DOHH2 (cell line): ENCODE data around the gene ADAMTS18.

ENCODE experiments used
- H3F3A ChIP-seq: fragments of 200-600 bp; sonication (generic), shearing (Covaris generic); 2 replicates; pipeline ENCODE4 v1.6.0; 2016; ENCODE audit warnings: antibody characterized with exemption, mild to moderate bottlenecking; ENCODE audit not compliant: control insufficient read depth, insufficient read depth
- H3K27ac ChIP-seq: fragments of 200-600 bp; sonication (generic); 2 replicates; pipeline ENCODE4 v1.5.1; 2014; ENCODE audit warnings: low read depth, mild to moderate bottlenecking, low read length, moderate library complexity
- H3K27me3 ChIP-seq: fragments of 200-600 bp; sonication (generic); 2 replicates; pipeline ENCODE4 v1.6.1; 2014; ENCODE audit warnings: mild to moderate bottlenecking, low read length, mixed read lengths; ENCODE audit not compliant: control insufficient read depth
- H3K36me3 ChIP-seq: fragments of 200-600 bp; sonication (generic); 2 replicates; pipeline ENCODE4 v1.6.1; 2014; ENCODE audit warnings: mild to moderate bottlenecking, low read length, moderate library complexity, mixed read lengths; ENCODE audit not compliant: control insufficient read depth
- H3K4me1 ChIP-seq: fragments of 200-600 bp; sonication (generic); 2 replicates; pipeline ENCODE4 v1.6.1; 2014; ENCODE audit warnings: mild to moderate bottlenecking, low read length, mixed read lengths; ENCODE audit not compliant: control insufficient read depth
- H3K4me2 ChIP-seq: fragments of 200-600 bp; sonication (generic); 2 replicates; pipeline ENCODE4 v1.6.0; 2014; ENCODE audit warnings: mild to moderate bottlenecking, low read length, moderate library complexity
- H3K4me3 ChIP-seq: fragments of 200-600 bp; sonication (generic); 2 replicates; pipeline ENCODE4 v1.5.1; 2014; ENCODE audit warnings: mild to moderate bottlenecking, low read length, mixed read lengths
- H3K79me2 ChIP-seq: fragments of 200-600 bp; sonication (generic); 2 replicates; pipeline ENCODE4 v1.6.1; 2014; ENCODE audit warnings: mild to moderate bottlenecking, low read length, mixed read lengths; ENCODE audit not compliant: control insufficient read depth
- H3K9me2 ChIP-seq: fragments of 200-600 bp; sonication (generic); replicated peaks from 2 replicates; pipeline ENCODE4 v1.6.1; 2014; ENCODE audit warnings: mild to moderate bottlenecking, low read length, mixed read lengths; ENCODE audit not compliant: control insufficient read depth
- H3K9me3 ChIP-seq: fragments of 200-600 bp; sonication (generic); 2 replicates; pipeline ENCODE4 v1.6.1; 2014; ENCODE audit warnings: antibody characterized with exemption, low read length, mixed read lengths; ENCODE audit not compliant: control insufficient read depth, insufficient read depth
- H4K20me1 ChIP-seq: fragments of 200-600 bp; sonication (generic); 2 replicates; pipeline ENCODE4 v1.6.0; 2014; ENCODE audit warnings: low read depth, mild to moderate bottlenecking, antibody characterized with exemption, low read length, moderate library complexity; ENCODE audit not compliant: control insufficient read depth, insufficient read depth
- EZH2phosphoT487 ChIP-seq: fragments of 200-600 bp; sonication (generic); IDR thresholded peaks from 2 replicates; pipeline ENCODE4 v1.6.1; 2017; ENCODE audit warnings: borderline replicate concordance, mild to moderate bottlenecking, antibody characterized with exemption, low read length, moderate library complexity, mixed read lengths
- TF ChIP-seq, protein P1 (sequence below): fragments of 200-600 bp; sonication (generic); IDR thresholded peaks from one replicate; pipeline ENCODE4 v1.5.1; 2014; ENCODE audit warnings: antibody characterized with exemption, mild to moderate bottlenecking, low read depth, low read length; ENCODE audit not compliant: poor library complexity, severe bottlenecking

Gene ADAMTS18

DNA sequence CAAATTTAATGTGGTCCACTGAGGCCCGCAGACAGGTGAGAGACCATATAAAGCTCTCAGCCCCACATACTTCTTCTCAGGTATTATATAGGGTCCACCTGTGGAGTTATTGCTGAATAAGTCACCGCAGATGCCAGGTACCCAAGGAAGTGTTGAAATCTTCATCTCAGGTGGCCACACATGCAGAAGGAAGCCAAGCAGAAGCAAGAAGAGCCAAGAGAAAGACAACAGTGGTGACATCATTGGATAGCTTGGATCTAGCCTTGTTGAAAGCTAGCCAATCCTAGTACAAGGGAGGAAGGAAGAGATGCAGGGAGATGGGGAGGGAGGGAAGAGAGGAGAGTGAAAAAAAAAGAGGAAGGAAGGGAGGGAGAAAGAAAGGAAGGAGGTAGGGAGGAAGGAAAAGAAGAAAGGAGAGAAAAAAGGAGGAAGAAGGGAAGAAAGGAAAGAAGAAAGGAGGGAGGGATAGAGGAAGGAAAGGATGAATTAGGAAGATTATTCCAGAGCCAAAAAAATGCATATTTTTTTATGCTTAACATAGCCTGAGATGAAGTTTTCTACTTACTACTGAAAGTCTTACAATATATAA, 12.5 kb downstream of the ADAMTS18 start:
- H3K27me3 ChIP-seq = no peaks in the 10 kb centered on the region
- H3K4me2 ChIP-seq = no peak overlapping the region
- H4K20me1 ChIP-seq = no peaks in the 10 kb centered on the region
- H3K9me2 ChIP-seq = no peaks in the 10 kb centered on the region
- H3K36me3 ChIP-seq = no peaks in the 10 kb centered on the region
- TF ChIP-seq, protein P1, sequence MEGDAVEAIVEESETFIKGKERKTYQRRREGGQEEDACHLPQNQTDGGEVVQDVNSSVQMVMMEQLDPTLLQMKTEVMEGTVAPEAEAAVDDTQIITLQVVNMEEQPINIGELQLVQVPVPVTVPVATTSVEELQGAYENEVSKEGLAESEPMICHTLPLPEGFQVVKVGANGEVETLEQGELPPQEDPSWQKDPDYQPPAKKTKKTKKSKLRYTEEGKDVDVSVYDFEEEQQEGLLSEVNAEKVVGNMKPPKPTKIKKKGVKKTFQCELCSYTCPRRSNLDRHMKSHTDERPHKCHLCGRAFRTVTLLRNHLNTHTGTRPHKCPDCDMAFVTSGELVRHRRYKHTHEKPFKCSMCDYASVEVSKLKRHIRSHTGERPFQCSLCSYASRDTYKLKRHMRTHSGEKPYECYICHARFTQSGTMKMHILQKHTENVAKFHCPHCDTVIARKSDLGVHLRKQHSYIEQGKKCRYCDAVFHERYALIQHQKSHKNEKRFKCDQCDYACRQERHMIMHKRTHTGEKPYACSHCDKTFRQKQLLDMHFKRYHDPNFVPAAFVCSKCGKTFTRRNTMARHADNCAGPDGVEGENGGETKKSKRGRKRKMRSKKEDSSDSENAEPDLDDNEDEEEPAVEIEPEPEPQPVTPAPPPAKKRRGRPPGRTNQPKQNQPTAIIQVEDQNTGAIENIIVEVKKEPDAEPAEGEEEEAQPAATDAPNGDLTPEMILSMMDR = no peak
- no peak for TF ChIP-seq EZH2phosphoT487
- H3K79me2 ChIP-seq = no peaks in the 10 kb centered on the region
- no peak overlapping the region for H3K4me3 ChIP-seq
- H3K9me3 ChIP-seq = no peaks in the 10 kb centered on the region
- no peak overlapping the region for H3K27ac ChIP-seq
- no peaks in the 10 kb centered on the region for H3K4me1 ChIP-seq
- no peaks in the 10 kb centered on the region for H3F3A ChIP-seq

DNA sequence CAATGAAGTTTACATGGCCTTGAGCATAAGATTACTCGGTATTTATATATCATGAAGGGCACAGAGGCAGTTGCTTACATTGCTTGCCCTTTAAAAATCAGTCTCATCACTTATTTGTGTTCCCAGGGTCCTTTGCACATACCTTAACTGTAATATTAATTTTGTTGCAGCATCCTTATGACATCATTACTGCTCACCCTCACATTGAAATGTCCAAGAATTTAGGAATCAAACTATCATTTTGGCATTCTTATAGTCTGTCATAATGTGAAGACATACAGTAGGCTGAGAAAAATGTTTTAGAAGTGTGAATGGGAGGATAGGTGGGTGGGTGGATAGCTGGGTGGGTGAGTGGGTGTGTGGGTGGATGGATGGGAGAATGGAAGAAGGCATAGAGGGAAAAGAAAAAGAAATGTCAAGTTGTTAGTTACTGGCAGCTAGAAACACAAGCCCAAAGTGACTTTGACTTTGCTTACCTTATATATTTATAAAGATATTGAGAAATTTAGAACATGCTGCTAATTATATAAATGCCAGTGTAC, 17.8 kb downstream of the ADAMTS18 start:
- TF ChIP-seq, protein P1 = no peak
- no peak for TF ChIP-seq EZH2phosphoT487
- H3K4me2 ChIP-seq = no peak overlapping the region
- H3K9me2 ChIP-seq = no peaks in the 10 kb centered on the region
- H3K79me2 ChIP-seq = no peaks in the 10 kb centered on the region
- H3F3A ChIP-seq = no peaks in the 10 kb centered on the region
- H3K4me3 ChIP-seq = no peak overlapping the region
- no peaks in the 10 kb centered on the region for H3K27me3 ChIP-seq
- no peak overlapping the region for H3K27ac ChIP-seq
- H3K36me3 ChIP-seq = no peaks in the 10 kb centered on the region
- no peaks in the 10 kb centered on the region for H3K9me3 ChIP-seq
- H4K20me1 ChIP-seq = no peaks in the 10 kb centered on the region
- no peaks in the 10 kb centered on the region for H3K4me1 ChIP-seq

DNA sequence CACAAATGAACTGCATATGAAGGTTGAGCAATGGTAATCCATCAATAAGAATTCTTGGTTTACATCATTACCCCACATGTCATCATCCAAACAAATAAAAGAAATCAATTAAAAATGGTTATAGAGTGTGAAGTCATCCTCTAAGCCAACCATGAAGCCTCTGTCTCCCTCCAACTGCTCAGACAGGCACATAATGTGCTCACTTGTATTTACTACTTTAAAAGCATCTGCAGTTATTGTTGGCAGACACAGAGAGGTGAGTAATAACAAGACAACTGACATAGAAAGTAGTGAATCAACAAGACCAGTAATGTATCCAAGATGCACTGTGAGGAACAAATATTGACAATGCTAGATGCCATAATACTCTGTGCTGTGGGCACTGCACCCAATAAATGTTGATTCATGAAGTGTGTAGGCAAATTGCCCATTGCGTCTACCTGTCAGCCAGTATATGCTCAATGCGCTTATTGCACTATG, 20.0 kb downstream of the ADAMTS18 start:
- Histone ChIP-seq H3K79me2 (no peaks in the 10 kb centered on the region), H3K36me3 (no peaks in the 10 kb centered on the region)
- TF ChIP-seq, protein P1 = no peak
- TF ChIP-seq EZH2phosphoT487 = no peak

More for the DNA sequence above, 20.0 kb downstream of the ADAMTS18 start:
- H3K27ac ChIP-seq = no peak overlapping the region
- no peaks in the 10 kb centered on the region for H3K9me2 ChIP-seq
- no peak overlapping the region for H3K4me3 ChIP-seq
- H4K20me1 ChIP-seq = no peaks in the 10 kb centered on the region
- H3K27me3 ChIP-seq = no peaks in the 10 kb centered on the region
- no peaks in the 10 kb centered on the region for H3F3A ChIP-seq
- no peak overlapping the region for H3K4me2 ChIP-seq
- H3K9me3 ChIP-seq = no peaks in the 10 kb centered on the region
- no peaks in the 10 kb centered on the region for H3K4me1 ChIP-seq
